SK-N-SH (cell line): ENCODE results near the gene SOX15. TPM values are rescaled to one million over a fixed set of nuclear protein-coding genes. Genes with fewer than 3 reads are reported as not detected.

Source experiments
- CTCF ChIA-PET: fragments of 300-600, 350-600 bp; formaldehyde crosslinking; extraction: SDS; loops from one replicate; lab custom pipeline; 2021; lab: Yijun Ruan, JAX
- POLR2A ChIA-PET: fragments of 350-600 bp; sonication (Branson Sonifier 250); formaldehyde crosslinking; extraction: SDS; loops from one replicate; lab custom pipeline; 2020; ENCODE audit warnings: antibody characterized with exemption, inconsistent platforms; lab: Yijun Ruan, JAX
- DNase-seq: peaks from one replicate; pipeline ENCODE4 v3.0.0; 2012
- H2AFZ ChIP-seq: fragments of 200-600 bp; sonication (generic); 2 replicates; pipeline ENCODE4 v1.8.1; 2016; ENCODE audit warnings: antibody characterized with exemption, mild to moderate bottlenecking, low read depth
- H3F3A ChIP-seq: fragments of 200-600 bp; sonication (generic); replicated peaks from 2 replicates; pipeline ENCODE3; 2016; ENCODE audit warnings: antibody characterized with exemption, mild to moderate bottlenecking; ENCODE audit not compliant: insufficient read depth
- H3K27ac ChIP-seq, 2 experiments: fragments of 200-500 bp in 1 of 2; fragments of 200-600 bp in 1 of 2; sonication (Bioruptor generic) in 1 of 2; sonication (generic), shearing (Covaris generic) in 1 of 2; 2 replicates each; pipeline versions ENCODE4 v1.5.1 to v1.6.1; 2014 to 2016; ENCODE audit warnings: low read depth in 2 of 2, inconsistent platforms in 1 of 2, low read length in 1 of 2, mild to moderate bottlenecking in 1 of 2, mixed read lengths in 1 of 2
- H3K27me3 ChIP-seq: fragments of 200-600 bp; sonication (generic), shearing (Covaris generic); 2 replicates; pipeline ENCODE4 v1.6.1; 2016; ENCODE audit warnings: mixed run types; ENCODE audit not compliant: insufficient read depth
- H3K36me3 ChIP-seq, 2 experiments: fragments of 200-500 bp in 1 of 2; fragments of 200-600 bp in 1 of 2; sonication (Bioruptor generic) in 1 of 2; sonication (generic) in 1 of 2; replicated peaks in 1 of 2; 2 replicates each; pipeline versions ENCODE3 to v1.5.1; 2014 to 2016; ENCODE audit warnings: low read length in 1 of 2, mild to moderate bottlenecking in 1 of 2; ENCODE audit not compliant: insufficient read depth in 2 of 2, control insufficient read depth in 1 of 2
- H3K4me1 ChIP-seq, 2 experiments: fragments of 200-500 bp in 1 of 2; fragments of 200-600 bp in 1 of 2; sonication (Bioruptor generic) in 1 of 2; sonication (generic), shearing (Covaris generic) in 1 of 2; 2 replicates each; pipeline versions ENCODE4 v1.5.1 to v1.6.1; 2014 to 2016; ENCODE audit warnings: low read depth in 1 of 2, low read length in 1 of 2, mixed run types in 1 of 2; ENCODE audit not compliant: insufficient read depth in 2 of 2, control insufficient read depth in 1 of 2
- H3K4me2 ChIP-seq: fragments of 200-600 bp; sonication (generic), shearing (Covaris generic); 2 replicates; pipeline ENCODE4 v1.6.1; 2017; ENCODE audit warnings: mixed run types
- H3K4me3 ChIP-seq, 2 experiments: fragments of 200-500 bp in 1 of 2; fragments of 200-600 bp in 1 of 2; sonication (Bioruptor generic) in 1 of 2; sonication (generic), shearing (Covaris generic) in 1 of 2; 2 replicates each; pipeline versions ENCODE4 v1.5.1 to v1.8.1; 2014 to 2016; ENCODE audit warnings: low read depth in 2 of 2, inconsistent platforms in 1 of 2, low read length in 1 of 2, mild to moderate bottlenecking in 1 of 2, mixed read lengths in 1 of 2, moderate library complexity in 1 of 2
- H3K79me2 ChIP-seq: fragments of 200-600 bp; sonication (generic); 2 replicates; pipeline ENCODE4 v1.8.1; 2017; ENCODE audit warnings: mild to moderate bottlenecking; ENCODE audit not compliant: insufficient read depth
- H3K9ac ChIP-seq: fragments of 200-600 bp; sonication (generic); 2 replicates; pipeline ENCODE4 v1.6.1; 2017; ENCODE audit warnings: mixed run types
- H3K9me2 ChIP-seq: fragments of 200-600 bp; sonication (generic); 2 replicates; pipeline ENCODE4 v1.6.1; 2017; ENCODE audit warnings: mixed run types
- H3K9me3 ChIP-seq: fragments of 200-600 bp; sonication (generic); 2 replicates; pipeline ENCODE4 v1.6.1; 2017; ENCODE audit warnings: mixed run types, mild to moderate bottlenecking, moderate library complexity
- H4K20me1 ChIP-seq: fragments of 200-600 bp; sonication (generic); 2 replicates; pipeline ENCODE4 v1.6.1; 2017; ENCODE audit warnings: mild to moderate bottlenecking, mixed run types; ENCODE audit not compliant: insufficient read depth
- CHD2 ChIP-seq: fragments of 150-350 bp; IDR thresholded peaks from 2 replicates; pipeline ENCODE4 v1.6.1; 2018; ENCODE audit warnings: low read length; ENCODE audit not compliant: partially characterized antibody
- EP300 ChIP-seq, 2 experiments: IDR thresholded peaks; 2 replicates each; pipeline versions ENCODE4 v1.4.0 to v1.6.1; 2012; ENCODE audit warnings: borderline replicate concordance in 1 of 2, low read depth in 1 of 2, low read length in 1 of 2
- EZH2phosphoT487 ChIP-seq: fragments of 200-600 bp; sonication (generic); IDR thresholded peaks from 2 replicates; pipeline ENCODE4 v1.6.1; 2017; ENCODE audit warnings: low read depth, mixed run types, mild to moderate bottlenecking, antibody characterized with exemption, moderate library complexity, borderline replicate concordance
- FOSL2 ChIP-seq: IDR thresholded peaks from 2 replicates; pipeline ENCODE4 v1.4.0; 2012; ENCODE audit warnings: low read depth, mild to moderate bottlenecking, moderate library complexity, borderline replicate concordance
- FOXM1 ChIP-seq: IDR thresholded peaks from 2 replicates; pipeline ENCODE4 v1.4.0; 2012; ENCODE audit warnings: low read depth, mild to moderate bottlenecking
- GATA2 ChIP-seq: sonication (generic); formaldehyde crosslinking; IDR thresholded peaks from 2 replicates; pipeline ENCODE4 v1.5.0; 2020; ENCODE audit warnings: mild to moderate bottlenecking, missing genetic modification reagents
- MEF2A ChIP-seq: IDR thresholded peaks from 2 replicates; pipeline ENCODE4 v1.4.0; 2012; ENCODE audit warnings: low read depth, borderline replicate concordance
- MXI1 ChIP-seq: IDR thresholded peaks from 2 replicates; pipeline ENCODE4 v1.6.1; 2012; ENCODE audit warnings: mild to moderate bottlenecking, low read depth, low read length, improper control_type of control experiment
- NFIC ChIP-seq: IDR thresholded peaks from 2 replicates; pipeline ENCODE4 v1.4.0; 2012; ENCODE audit warnings: borderline replicate concordance
- NRF1 ChIP-seq: IDR thresholded peaks from 2 replicates; pipeline ENCODE4 v1.6.1; 2012; ENCODE audit warnings: low read depth, mild to moderate bottlenecking, low read length
- POLR2AphosphoS5 ChIP-seq: IDR thresholded peaks from 2 replicates; pipeline ENCODE4 v1.6.1; 2012; ENCODE audit warnings: low read depth, low read length
- RAD21 ChIP-seq: IDR thresholded peaks from 2 replicates; pipeline ENCODE4 v1.6.1; 2012; ENCODE audit warnings: mild to moderate bottlenecking, low read length
- RCOR1 ChIP-seq: fragments of 150-350 bp; IDR thresholded peaks from 2 replicates; pipeline ENCODE4 v1.6.1; 2017; ENCODE audit warnings: antibody characterized with exemption, low read length
- RFX5 ChIP-seq: IDR thresholded peaks from 2 replicates; pipeline ENCODE4 v1.6.1; 2012; ENCODE audit warnings: mild to moderate bottlenecking, improper control_type of control experiment, low read length
- RXRA ChIP-seq: IDR thresholded peaks from 2 replicates; pipeline ENCODE4 v1.4.0; 2012; ENCODE audit warnings: low read depth, mild to moderate bottlenecking, borderline replicate concordance
- SIN3A ChIP-seq: IDR thresholded peaks from 2 replicates; pipeline ENCODE4 v1.6.1; 2012; ENCODE audit warnings: low read depth, mild to moderate bottlenecking, low read length, moderate library complexity, borderline replicate concordance
- TEAD4 ChIP-seq: IDR thresholded peaks from 2 replicates; pipeline ENCODE4 v1.4.0; 2012; ENCODE audit warnings: mild to moderate bottlenecking, borderline replicate concordance; ENCODE audit not compliant: insufficient read depth
- YY1 ChIP-seq: IDR thresholded peaks from 2 replicates; pipeline ENCODE4 v1.4.0; 2012; ENCODE audit warnings: low read depth, mild to moderate bottlenecking
- WGBS: methylation state at CpG from one replicate; pipeline ENCODE4 v1.1.6; 2017; ENCODE audit warnings: low lambda C conversion rate; 5-methylcytosine and 5-hydroxymethylcytosine counted together
- polyA plus RNA-seq, 3 experiments: library from polyadenylated mRNA; depleted of rRNA; stranded (reverse); fragments of >200 nt; gene quantifications; 2 replicates each; pipeline ENCODE4 v1.2.3, GENCODE V29; 2012
- TF ChIP-seq, protein P1 (sequence below): IDR thresholded peaks from 2 replicates; pipeline ENCODE4; 2012
- TF ChIP-seq, protein P2 (sequence below): fragments of 200-600 bp; sonication (generic); IDR thresholded peaks from 2 replicates; pipeline ENCODE4 v1.6.1; 2017; ENCODE audit warnings: antibody characterized with exemption, mild to moderate bottlenecking, moderate library complexity
- TF ChIP-seq, protein P3 (sequence below): IDR thresholded peaks from 2 replicates; pipeline ENCODE4 v1.4.0; 2012; ENCODE audit warnings: low read depth
- TF ChIP-seq, protein P4 (sequence below): IDR thresholded peaks from 2 replicates; pipeline ENCODE4 v1.4.0; 2012; ENCODE audit warnings: low read depth, borderline replicate concordance

Gene SOX15
- polyA plus RNA-seq, 1 of the 3 experiments (the other 2 are of a cell fraction): 1.3 TPM

DNA sequence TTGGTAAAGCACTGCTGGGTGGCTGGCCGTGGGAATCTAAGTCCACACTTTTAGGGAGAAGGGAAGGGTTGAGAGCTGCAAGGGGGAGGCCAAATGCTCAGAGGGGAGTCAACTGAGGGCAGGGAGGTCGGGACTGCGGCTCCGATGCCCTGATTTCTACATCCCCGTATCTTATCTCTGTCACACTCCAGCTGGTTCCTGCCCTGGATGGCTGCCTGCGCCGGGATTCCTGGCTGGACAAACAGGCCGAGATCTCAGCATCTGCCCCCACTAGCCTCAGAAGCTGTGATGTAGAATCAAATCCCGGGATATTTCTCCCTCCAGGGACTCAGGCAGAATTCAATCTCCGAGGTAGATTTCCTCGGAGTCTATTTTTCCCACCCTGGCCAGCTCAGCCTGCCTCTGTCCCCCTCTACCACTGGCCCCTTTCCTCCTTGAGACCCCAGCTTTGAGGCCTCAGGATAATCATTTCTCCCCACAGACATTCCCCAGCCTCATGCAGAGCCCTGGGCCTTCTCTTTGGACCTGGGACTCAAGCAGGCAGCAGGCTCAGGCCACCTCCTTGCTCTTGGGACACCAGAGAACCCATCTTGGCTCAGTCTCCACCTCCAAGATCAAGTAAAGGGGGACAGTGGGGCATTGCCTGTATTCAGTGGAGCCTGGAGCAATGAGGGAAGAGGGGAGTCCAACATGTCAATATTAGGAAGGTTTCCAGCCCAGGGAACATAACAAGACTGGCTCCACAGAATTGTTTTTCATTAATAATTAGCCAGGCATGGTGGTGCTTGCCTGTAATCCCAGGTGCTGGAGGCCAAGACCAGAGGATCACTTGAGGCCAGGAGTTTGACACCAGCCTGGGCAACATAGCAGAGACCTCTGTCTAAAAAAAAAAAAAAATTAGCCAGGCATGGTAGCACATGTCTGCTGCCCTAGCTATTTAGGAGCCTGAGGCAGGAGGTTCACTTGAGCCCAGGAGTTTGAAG, 41.8 kb upstream of the SOX15 start:
- no peak overlapping the region for H2AFZ ChIP-seq
- peaks cover 0 to 14% of the 10 kb centered on the region in 2 experiments; a peak in 1 of 4 replicates for H3K4me1 ChIP-seq
- no peak overlapping the region for H3K4me2 ChIP-seq
- peaks cover 5% of the 10 kb centered on the region; the same call in 1 of the 2 replicates for H3K79me2 ChIP-seq
- no peaks in the 10 kb centered on the region for H3K9me2 ChIP-seq
- ChIA-PET POLR2A (interaction anchor here (0.8 to 4.6 kb wide), 4 partner anchors 20 to 55 kb away, joined by 3 to 31 read pairs (median 3); partner anchors contain the start of genes ATP1B2, TP53 and WRAP53), CTCF (interaction anchor here (0.7 to 11.8 kb wide), 12 partner anchors 10 to 291 kb away, joined by 3 to 166 read pairs (median 4); partner anchors contain the start of genes ATP1B2, DNAH2, EFNB3 and TP53)
- no peaks in the 10 kb centered on the region for H3F3A ChIP-seq
- no peaks in the 10 kb centered on the region for H3K9me3 ChIP-seq
- no peaks in the 10 kb centered on the region for H3K36me3 ChIP-seq
- H3K4me3 ChIP-seq: no peak overlapping the region
- 77% methylated on average over 9 of the region's 11 CpGs for WGBS
- H4K20me1 ChIP-seq: no peaks in the 10 kb centered on the region
- no peak for TF ChIP-seq SIN3A
- no peak for TF ChIP-seq MXI1
- TF ChIP-seq GATA2: peak; percentile 56
- 0 out of 4 replicates have a peak, but pooled peaks of 1 of the 2 experiments have one; percentile 39 for TF ChIP-seq EP300 (IDR thresholded peaks at IDR 0.05; ENCODE audit: borderline replicate concordance in 1 of 2, low read depth in 1 of 2, low read length in 1 of 2)
- TF ChIP-seq RFX5: no peak
- no peak for TF ChIP-seq MEF2A
- TF ChIP-seq FOSL2: no peak
- peak; percentile 7; the same call in 1 of the 2 replicates for TF ChIP-seq RAD21
- no peak overlapping the region for H3K9ac ChIP-seq
- no peaks in the 10 kb centered on the region for H3K27me3 ChIP-seq
- peak; percentile 62 for DNase-seq
- peak overlapping the region in 1 of 2 experiments; percentile 36; a peak in 2 of 4 replicates for H3K27ac ChIP-seq

DNA sequence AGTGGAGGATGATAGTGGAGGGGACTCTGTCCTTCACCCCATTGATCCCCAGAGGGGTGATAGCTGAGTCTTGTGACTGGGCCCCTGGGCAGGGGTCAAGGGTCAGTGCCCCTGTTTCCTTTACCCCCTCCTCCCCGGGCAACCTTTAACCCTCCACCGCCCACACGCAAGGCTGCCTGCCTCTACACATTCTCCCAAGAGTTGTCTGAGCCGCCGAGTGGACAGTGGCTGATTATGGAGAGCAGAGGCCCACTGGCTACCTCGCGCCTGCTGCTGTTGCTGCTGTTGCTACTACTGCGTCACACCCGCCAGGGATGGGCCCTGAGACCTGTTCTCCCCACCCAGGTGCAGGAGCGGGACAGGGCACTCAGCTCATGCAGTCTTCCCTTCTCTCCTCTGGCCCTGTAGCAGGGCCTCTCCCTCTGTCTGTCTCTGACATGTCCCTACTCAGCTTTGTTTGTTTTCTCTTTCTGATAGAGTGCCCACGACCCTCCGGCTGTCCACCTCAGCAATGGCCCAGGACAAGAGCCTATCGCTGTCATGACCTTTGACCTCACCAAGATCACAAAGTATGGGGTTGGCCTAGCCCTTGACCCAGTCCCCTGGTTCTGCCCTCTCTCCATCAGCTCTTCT, 40.2 kb upstream of the SOX15 start, which contains the start of gene SHBG:
Gene SHBG (plus strand): TSS at position 197 of the 633 bp plus-strand sequence. CDS start 38 bp downstream, at position 235.
- TF ChIP-seq TEAD4 (no peak), NFIC (no peak), EP300 (IDR thresholded peaks at IDR 0.05; ENCODE audit: borderline replicate concordance in 1 of 2, low read depth in 1 of 2, low read length in 1 of 2) (no peak), CHD2 (no peak), FOXM1 (no peak), EZH2phosphoT487 (no peak), NRF1 (no peak), RXRA (no peak), POLR2AphosphoS5 (no peak), RCOR1 (no peak), RFX5 (no peak), YY1 (no peak)
- TF ChIP-seq, protein P1, sequence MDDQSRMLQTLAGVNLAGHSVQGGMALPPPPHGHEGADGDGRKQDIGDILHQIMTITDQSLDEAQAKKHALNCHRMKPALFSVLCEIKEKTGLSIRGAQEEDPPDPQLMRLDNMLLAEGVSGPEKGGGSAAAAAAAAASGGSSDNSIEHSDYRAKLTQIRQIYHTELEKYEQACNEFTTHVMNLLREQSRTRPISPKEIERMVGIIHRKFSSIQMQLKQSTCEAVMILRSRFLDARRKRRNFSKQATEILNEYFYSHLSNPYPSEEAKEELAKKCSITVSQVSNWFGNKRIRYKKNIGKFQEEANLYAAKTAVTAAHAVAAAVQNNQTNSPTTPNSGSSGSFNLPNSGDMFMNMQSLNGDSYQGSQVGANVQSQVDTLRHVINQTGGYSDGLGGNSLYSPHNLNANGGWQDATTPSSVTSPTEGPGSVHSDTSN: no peak
- TF ChIP-seq, protein P2, sequence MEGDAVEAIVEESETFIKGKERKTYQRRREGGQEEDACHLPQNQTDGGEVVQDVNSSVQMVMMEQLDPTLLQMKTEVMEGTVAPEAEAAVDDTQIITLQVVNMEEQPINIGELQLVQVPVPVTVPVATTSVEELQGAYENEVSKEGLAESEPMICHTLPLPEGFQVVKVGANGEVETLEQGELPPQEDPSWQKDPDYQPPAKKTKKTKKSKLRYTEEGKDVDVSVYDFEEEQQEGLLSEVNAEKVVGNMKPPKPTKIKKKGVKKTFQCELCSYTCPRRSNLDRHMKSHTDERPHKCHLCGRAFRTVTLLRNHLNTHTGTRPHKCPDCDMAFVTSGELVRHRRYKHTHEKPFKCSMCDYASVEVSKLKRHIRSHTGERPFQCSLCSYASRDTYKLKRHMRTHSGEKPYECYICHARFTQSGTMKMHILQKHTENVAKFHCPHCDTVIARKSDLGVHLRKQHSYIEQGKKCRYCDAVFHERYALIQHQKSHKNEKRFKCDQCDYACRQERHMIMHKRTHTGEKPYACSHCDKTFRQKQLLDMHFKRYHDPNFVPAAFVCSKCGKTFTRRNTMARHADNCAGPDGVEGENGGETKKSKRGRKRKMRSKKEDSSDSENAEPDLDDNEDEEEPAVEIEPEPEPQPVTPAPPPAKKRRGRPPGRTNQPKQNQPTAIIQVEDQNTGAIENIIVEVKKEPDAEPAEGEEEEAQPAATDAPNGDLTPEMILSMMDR: no peak
- TF ChIP-seq, protein P3, sequence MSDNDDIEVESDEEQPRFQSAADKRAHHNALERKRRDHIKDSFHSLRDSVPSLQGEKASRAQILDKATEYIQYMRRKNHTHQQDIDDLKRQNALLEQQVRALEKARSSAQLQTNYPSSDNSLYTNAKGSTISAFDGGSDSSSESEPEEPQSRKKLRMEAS: no peak
- TF ChIP-seq, protein P4, sequence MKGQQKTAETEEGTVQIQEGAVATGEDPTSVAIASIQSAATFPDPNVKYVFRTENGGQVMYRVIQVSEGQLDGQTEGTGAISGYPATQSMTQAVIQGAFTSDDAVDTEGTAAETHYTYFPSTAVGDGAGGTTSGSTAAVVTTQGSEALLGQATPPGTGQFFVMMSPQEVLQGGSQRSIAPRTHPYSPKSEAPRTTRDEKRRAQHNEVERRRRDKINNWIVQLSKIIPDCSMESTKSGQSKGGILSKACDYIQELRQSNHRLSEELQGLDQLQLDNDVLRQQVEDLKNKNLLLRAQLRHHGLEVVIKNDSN: no peak
- Histone ChIP-seq H3K27me3 (no peaks in the 10 kb centered on the region), H3K27ac (no peak within 1 kb of the TSS), H3K79me2 (peaks cover 10% of the 10 kb centered on the region; the same call in 1 of the 2 replicates), H2AFZ (no peak within 1 kb of the TSS), H3K36me3 (no peaks in the 10 kb centered on the region), H3K9me2 (no peaks in the 10 kb centered on the region), H4K20me1 (no peaks in the 10 kb centered on the region), H3K4me3 (no peak within 1 kb of the TSS), H3K4me2 (no peak within 1 kb of the TSS), H3K4me1 (peaks cover 0 to 20% of the 10 kb centered on the region in 2 experiments; a peak in 1 of 4 replicates), H3F3A (no peaks in the 10 kb centered on the region), H3K9ac (no peak within 1 kb of the TSS), H3K9me3 (no peaks in the 10 kb centered on the region)
- CTCF ChIA-PET: interaction anchor here (11.8 kb wide), 1 partner anchor 58 kb away, joined by 166 read pairs; the partner anchor contains the start of genes TP53 and WRAP53
- 84% methylated on average over 12 of the region's 13 CpGs for WGBS
- DNase-seq: no peak
- POLR2A ChIA-PET: interaction anchor here (4.6 kb wide), 1 partner anchor 57 kb away, joined by 31 read pairs; the partner anchor contains the start of genes TP53 and WRAP53
